Mesenchymal stem cell (in vitro differentiated cells and primary cell): ENCODE data around the gene BBS2.

Source experiments
- DNase-seq: peaks from one replicate; pipeline ENCODE4 v3.0.0-alpha.2; 2013
- H2AFZ ChIP-seq: one replicate; pipeline ENCODE4 v1.6.1; 2013; ENCODE audit warnings: low read depth, mild to moderate bottlenecking, control low read depth, inconsistent platforms, low read length, moderate library complexity
- H2AK5ac ChIP-seq: 2 replicates; pipeline ENCODE4 v1.6.1; 2013; ENCODE audit warnings: low read length, moderate library complexity, mild to moderate bottlenecking, inconsistent platforms; ENCODE audit not compliant: severe bottlenecking
- H2BK120ac ChIP-seq: one replicate; pipeline ENCODE4 v1.6.1; 2013; ENCODE audit warnings: low read depth, mild to moderate bottlenecking, inconsistent platforms, low read length, moderate library complexity
- H2BK12ac ChIP-seq, 2 experiments: one replicate each; pipeline ENCODE4 v1.6.1; 2013; ENCODE audit warnings: inconsistent platforms in 2 of 2, low read length in 2 of 2, mild to moderate bottlenecking in 2 of 2, moderate library complexity in 2 of 2, control low read depth in 1 of 2
- H2BK15ac ChIP-seq: one replicate; pipeline ENCODE4 v1.6.1; 2013; ENCODE audit warnings: mild to moderate bottlenecking, low read depth, inconsistent platforms; ENCODE audit not compliant: poor library complexity, severe bottlenecking
- H2BK5ac ChIP-seq: 2 replicates; pipeline ENCODE4 v1.6.1; 2013; ENCODE audit warnings: low read depth, mild to moderate bottlenecking, low read length, control low read depth, inconsistent platforms; ENCODE audit not compliant: poor library complexity, severe bottlenecking
- H3K14ac ChIP-seq, 2 experiments: one replicate each; pipeline ENCODE4 v1.6.1; 2013; ENCODE audit warnings: inconsistent platforms in 2 of 2, low read length in 2 of 2, control low read depth in 1 of 2, mild to moderate bottlenecking in 1 of 2, moderate library complexity in 1 of 2
- H3K18ac ChIP-seq, 2 experiments: one replicate each; pipeline ENCODE4 v1.6.1; 2013; ENCODE audit warnings: inconsistent platforms in 2 of 2, low read length in 2 of 2, control low read depth in 1 of 2, low read depth in 1 of 2, mild to moderate bottlenecking in 1 of 2
- H3K23ac ChIP-seq, 2 experiments: one replicate each; pipeline ENCODE4 v1.6.1; 2013; ENCODE audit warnings: inconsistent platforms in 2 of 2, low read length in 2 of 2, mild to moderate bottlenecking in 2 of 2, moderate library complexity in 2 of 2, control low read depth in 1 of 2
- H3K27ac ChIP-seq: 2 replicates; pipeline ENCODE4 v1.5.1; 2013; ENCODE audit warnings: mild to moderate bottlenecking, moderate library complexity, low read length, control low read depth, inconsistent platforms; ENCODE audit not compliant: poor library complexity, severe bottlenecking
- H3K27me3 ChIP-seq, 2 experiments: 2 replicates each; pipeline versions ENCODE4 v1.6.1 to v1.7.0; 2013; ENCODE audit warnings: low read length in 2 of 2, mild to moderate bottlenecking in 2 of 2, moderate library complexity in 2 of 2, control low read depth in 1 of 2, inconsistent platforms in 1 of 2; ENCODE audit not compliant: control insufficient read depth in 1 of 2, insufficient read depth in 1 of 2
- H3K36me3 ChIP-seq, 2 experiments: 2 replicates each; pipeline versions ENCODE4 v1.6.1 to v1.7.0; 2013; ENCODE audit warnings: low read length in 2 of 2, control low read depth in 1 of 2, inconsistent platforms in 1 of 2, low read depth in 1 of 2, mild to moderate bottlenecking in 1 of 2; ENCODE audit not compliant: insufficient read depth in 2 of 2, control insufficient read depth in 1 of 2
- H3K4ac ChIP-seq, 2 experiments: one replicate each; pipeline ENCODE4 v1.6.1; 2013; ENCODE audit warnings: inconsistent platforms in 2 of 2, low read length in 2 of 2, mild to moderate bottlenecking in 2 of 2, moderate library complexity in 2 of 2, control low read depth in 1 of 2, low read depth in 1 of 2
- H3K4me1 ChIP-seq: 2 replicates; pipeline ENCODE4 v1.6.1; 2013; ENCODE audit warnings: low read depth, low read length, control low read depth; ENCODE audit not compliant: control insufficient read depth, insufficient read depth
- H3K4me2 ChIP-seq: 2 replicates; pipeline ENCODE4 v1.6.1; 2013; ENCODE audit warnings: low read length, mild to moderate bottlenecking, inconsistent platforms; ENCODE audit not compliant: poor library complexity, severe bottlenecking
- H3K4me3 ChIP-seq, 2 experiments: 2 replicates each; pipeline versions ENCODE4 v1.5.1 to v1.7.0; 2013; ENCODE audit warnings: low read length in 2 of 2, mild to moderate bottlenecking in 2 of 2, control low read depth in 1 of 2, low read depth in 1 of 2; ENCODE audit not compliant: insufficient read depth in 1 of 2
- H3K79me1 ChIP-seq: replicated peaks from 2 replicates; pipeline ENCODE4 v1.6.1; 2013; ENCODE audit warnings: mild to moderate bottlenecking, control low read depth, low read length, inconsistent platforms; ENCODE audit not compliant: poor library complexity, severe bottlenecking
- H3K9ac ChIP-seq: 2 replicates; pipeline ENCODE4 v1.7.0; 2013; ENCODE audit warnings: mild to moderate bottlenecking, low read length, moderate library complexity
- H3K9me3 ChIP-seq: 2 replicates; pipeline ENCODE4 v1.7.0; 2013; ENCODE audit warnings: mild to moderate bottlenecking, low read length; ENCODE audit not compliant: control insufficient read depth
- H4K8ac ChIP-seq: one replicate; pipeline ENCODE4 v1.6.1; 2013; ENCODE audit warnings: inconsistent platforms, mild to moderate bottlenecking, low read length, moderate library complexity
- H4K91ac ChIP-seq: one replicate; pipeline ENCODE4 v1.6.1; 2013; ENCODE audit warnings: mild to moderate bottlenecking, low read length, inconsistent platforms
- WGBS: methylation state at CpG from one replicate; pipeline ENCODE4 v1.1.7; 2013; ENCODE audit warnings: mixed read lengths; 5-methylcytosine and 5-hydroxymethylcytosine counted together

BBS2 gene

GRCh38 chr16:56534847-56535383 is 15.1 kb upstream of the BBS2 start:
- H4K8ac ChIP-seq, result no peak overlapping the region
- no peak overlapping the region for H2BK15ac ChIP-seq
- no peak overlapping the region for H3K4me3 ChIP-seq
- H2BK5ac ChIP-seq, result no peak overlapping the region
- H3K27ac ChIP-seq, result no peak overlapping the region
- H3K27me3 ChIP-seq, result peaks cover 30 to 40% of the 10 kb centered on the region in 2 experiments
- H3K9ac ChIP-seq, result no peak overlapping the region
- no peak overlapping the region for H3K23ac ChIP-seq
- H3K4me2 ChIP-seq, result no peak overlapping the region
- no peaks in the 10 kb centered on the region for H3K36me3 ChIP-seq
- H4K91ac ChIP-seq, result no peak overlapping the region
- no peak overlapping the region for H2AK5ac ChIP-seq
- no peak for DNase-seq
- no peaks in the 10 kb centered on the region for H3K79me1 ChIP-seq
- H2BK120ac ChIP-seq, result no peak overlapping the region
- H2AFZ ChIP-seq, result no peak overlapping the region
- no peak overlapping the region for H2BK12ac ChIP-seq
- no peak overlapping the region for H3K18ac ChIP-seq
- WGBS, result 68% methylated on average over 8 of the region's 8 CpGs
- H3K9me3 ChIP-seq, result no peaks in the 10 kb centered on the region
- no peak overlapping the region for H3K14ac ChIP-seq
- H3K4me1 ChIP-seq, result peaks cover 2% of the 10 kb centered on the region
- H3K4ac ChIP-seq, result no peak overlapping the region

- no peak overlapping the region for H3K18ac ChIP-seq
- H2BK12ac ChIP-seq, result no peak overlapping the region
- H4K8ac ChIP-seq, result no peak overlapping the region
- H3K27ac ChIP-seq, result no peak overlapping the region
- H3K79me1 ChIP-seq, result no peaks in the 10 kb centered on the region
- no peak overlapping the region for H3K14ac ChIP-seq
- no peak overlapping the region for H2BK5ac ChIP-seq
- H2AFZ ChIP-seq, result no peak overlapping the region
- no peak overlapping the region for H3K9ac ChIP-seq
- no peak overlapping the region for H3K4ac ChIP-seq
- 42% methylated on average over 4 of the region's 4 CpGs for WGBS
- no peak overlapping the region for H3K4me2 ChIP-seq
- no peaks in the 10 kb centered on the region for H3K9me3 ChIP-seq
- no peak overlapping the region for H2BK120ac ChIP-seq
- no peak overlapping the region for H2AK5ac ChIP-seq
- H4K91ac ChIP-seq, result no peak overlapping the region
- no peak overlapping the region for H3K4me3 ChIP-seq
- H3K23ac ChIP-seq, result no peak overlapping the region
- H2BK15ac ChIP-seq, result no peak overlapping the region
- DNase-seq, result no peak
- H3K4me1 ChIP-seq, result peaks cover 2% of the 10 kb centered on the region
- no peaks in the 10 kb centered on the region for H3K36me3 ChIP-seq
- peaks cover 23 to 35% of the 10 kb centered on the region in 2 experiments for H3K27me3 ChIP-seq
Measured at GRCh38 chr16:56532714-56533113, 12.9 kb upstream of the BBS2 start.

GRCh38 chr16:56530872-56531271 is 11.0 kb upstream of the BBS2 start:
- H4K8ac ChIP-seq, result no peak overlapping the region
- no peak overlapping the region for H2BK5ac ChIP-seq
- H2BK120ac ChIP-seq, result no peak overlapping the region
- no peak overlapping the region for H3K9ac ChIP-seq
- 75% methylated on average over 1 of the region's 1 CpG for WGBS
- no peaks in the 10 kb centered on the region for H3K79me1 ChIP-seq
- no peak overlapping the region for H3K4ac ChIP-seq
- H3K9me3 ChIP-seq, result no peaks in the 10 kb centered on the region
- H2AK5ac ChIP-seq, result no peak overlapping the region
- no peaks in the 10 kb centered on the region for H3K36me3 ChIP-seq
- no peak overlapping the region for H3K27ac ChIP-seq
- H3K4me2 ChIP-seq, result no peak overlapping the region
- no peak overlapping the region for H3K18ac ChIP-seq
- peaks cover 16 to 29% of the 10 kb centered on the region in 2 experiments for H3K27me3 ChIP-seq
- no peak overlapping the region for H4K91ac ChIP-seq
- no peak overlapping the region for H2BK12ac ChIP-seq
- H2AFZ ChIP-seq, result no peak overlapping the region
- no peak for DNase-seq
- no peak overlapping the region for H3K4me3 ChIP-seq
- no peak overlapping the region for H2BK15ac ChIP-seq
- no peak overlapping the region for H3K23ac ChIP-seq
- no peak overlapping the region for H3K14ac ChIP-seq
- H3K4me1 ChIP-seq, result peaks cover 2% of the 10 kb centered on the region

- Histone ChIP-seq H3K4ac (no peak overlapping the region), H2AK5ac (no peak overlapping the region), H3K18ac (no peak overlapping the region), H3K4me2 (no peak overlapping the region), H3K4me3 (peak overlapping the region in 1 of 2 experiments; percentile 52), H3K23ac (no peak overlapping the region), H3K9ac (peak overlapping the region; percentile 59), H2BK15ac (no peak overlapping the region), H4K91ac (no peak overlapping the region), H3K36me3 (no peaks in the 10 kb centered on the region), H3K27me3 (no peaks in the 10 kb centered on the region), H2BK12ac (no peak overlapping the region), H2BK120ac (no peak overlapping the region), H3K27ac (no peak overlapping the region), H3K4me1 (peaks cover 3% of the 10 kb centered on the region), H4K8ac (no peak overlapping the region), H2AFZ (no peak overlapping the region), H3K14ac (no peak overlapping the region), H3K9me3 (no peaks in the 10 kb centered on the region), H3K79me1 (no peaks in the 10 kb centered on the region), H2BK5ac (no peak overlapping the region)
- WGBS, result 86% methylated on average over 5 of the region's 9 CpGs
- DNase-seq, result no peak
Measured at GRCh38 chr16:56525236-56525635, 5.4 kb upstream of the BBS2 start.
